GM12878 (cell line): Measurements from ENCODE around the gene SMG6. TPM values are rescaled to one million over a fixed set of nuclear protein-coding genes. Genes with fewer than 3 reads are reported as not detected.
A peak's percentile ranks its signal among the peaks of the same experiment; 100 is the strongest.

ENCODE experiments used
- ASH2L ChIP-seq: fragments of 300-600, 200-600 bp; sonication (generic); IDR thresholded peaks from 2 replicates; pipeline ENCODE4 v1.6.1; 2017; ENCODE audit warnings: low read depth, mild to moderate bottlenecking, borderline replicate concordance
- CBX3 ChIP-seq: fragments of 200-600 bp; sonication (generic); IDR thresholded peaks from 2 replicates; pipeline ENCODE4 v1.6.1; 2016; ENCODE audit warnings: low read depth, borderline replicate concordance
- GATAD2B ChIP-seq: fragments of 450-650 bp; conservative IDR thresholded peaks from 2 replicates; pipeline ENCODE4 v1.6.1; 2017; ENCODE audit warnings: low read depth, mild to moderate bottlenecking, moderate library complexity
- HCFC1 ChIP-seq: fragments of 150-350 bp; IDR thresholded peaks from 2 replicates; pipeline ENCODE4 v1.6.1; 2014; ENCODE audit warnings: low read length
- HDGF ChIP-seq: fragments of 450-650 bp; IDR thresholded peaks from 2 replicates; pipeline ENCODE4 v1.6.1; 2016; ENCODE audit warnings: antibody characterized with exemption
- POU2F2 ChIP-seq: IDR thresholded peaks from 3 replicates; pipeline ENCODE4 v1.6.1; 2011; ENCODE audit warnings: low read depth, mild to moderate bottlenecking, low read length, borderline replicate concordance
- SMAD5 ChIP-seq: IDR thresholded peaks from 2 replicates; pipeline ENCODE4 v1.6.1; 2016; ENCODE audit warnings: antibody characterized with exemption, low read depth
- SRF ChIP-seq, 2 experiments: IDR thresholded peaks; 2 replicates each; pipeline ENCODE4 v1.6.1; 2011; ENCODE audit warnings: low read depth in 2 of 2, low read length in 2 of 2, mild to moderate bottlenecking in 1 of 2, moderate library complexity in 1 of 2
- STAT3 ChIP-seq: IDR thresholded peaks from 2 replicates; pipeline ENCODE4 v1.6.1; 2011; ENCODE audit warnings: low read depth, low read length, improper control_type of control experiment
- TAF1 ChIP-seq: IDR thresholded peaks from 2 replicates; pipeline ENCODE4 v1.6.1; 2011; ENCODE audit warnings: mild to moderate bottlenecking, low read depth, low read length, borderline replicate concordance
- YBX1 ChIP-seq: fragments of 450-650 bp; IDR thresholded peaks from 2 replicates; pipeline ENCODE4 v1.6.1; 2016; ENCODE audit warnings: antibody characterized with exemption
- ZNF207 ChIP-seq: fragments of 450-650 bp; IDR thresholded peaks from 2 replicates; pipeline ENCODE4 v1.6.1; 2014; ENCODE audit warnings: antibody characterized with exemption, mild to moderate bottlenecking, borderline replicate concordance
- ZNF384 ChIP-seq: IDR thresholded peaks from 2 replicates; pipeline ENCODE4 v1.6.1; 2012; ENCODE audit warnings: low read depth, mild to moderate bottlenecking, low read length, improper control_type of control experiment, borderline replicate concordance
- polyA plus RNA-seq, 11 experiments: library from polyadenylated mRNA; depleted of rRNA in 4 of 11; unstranded in 6 of 11; stranded (reverse) in 5 of 11; fragments of >200 nt; fragmentation: Nextera tagmentation in 4 of 11; fragmentation: Illumina TruSeq in 1 of 11; extraction: Ambion mirVana in 4 of 11; extraction: Trizol in 1 of 11; gene quantifications; 1 replicate in 1 of 11; 2 replicates in 10 of 11; pipeline versions ENCODE4 v1.2.1 to v1.2.3, GENCODE V29; 2011 to 2016; ENCODE audit warnings: inconsistent platforms in 2 of 11, missing spikeins in 2 of 11, low read depth in 1 of 11
- total RNA-seq, 4 experiments: library from RNA; depleted of rRNA in 3 of 4; stranded (reverse); fragments of >200 nt in 3 of 4; fragmentation: Illumina TruSeq in 1 of 4; extraction: Trizol in 1 of 4; gene quantifications; 2 replicates each; pipeline versions ENCODE4 v1.2.1 to v1.2.3, GENCODE V29; 2013 to 2021
- TF ChIP-seq, protein P1 (sequence below): fragments of 450-650 bp; IDR thresholded peaks from 2 replicates; pipeline ENCODE4 v1.6.1; 2016; ENCODE audit warnings: mild to moderate bottlenecking
- TF ChIP-seq, protein P2 (sequence below): fragments of 450-650 bp; IDR thresholded peaks from 2 replicates; pipeline ENCODE4 v1.6.1; 2018; ENCODE audit warnings: mild to moderate bottlenecking, low read depth, moderate library complexity; ENCODE audit not compliant: partially characterized antibody
- TF ChIP-seq, protein P3 (sequence below): IDR thresholded peaks from 2 replicates; pipeline ENCODE4 v1.6.1; 2011; ENCODE audit warnings: mild to moderate bottlenecking, low read depth, low read length, moderate library complexity; ENCODE audit not compliant: insufficient replicate concordance
- TF ChIP-seq, protein P4 (sequence below): fragments of 450-650 bp; IDR thresholded peaks from 2 replicates; pipeline ENCODE4 v1.6.1; 2017; ENCODE audit warnings: mild to moderate bottlenecking, moderate library complexity

The SMG6 gene
- total and polyA plus RNA-seq, 10 of the 15 experiments (the other 5 are each of a cell fraction or from before 2014, with no cell fraction given), result 0.58 to 28.7 (median 15.7) TPM

DNA sequence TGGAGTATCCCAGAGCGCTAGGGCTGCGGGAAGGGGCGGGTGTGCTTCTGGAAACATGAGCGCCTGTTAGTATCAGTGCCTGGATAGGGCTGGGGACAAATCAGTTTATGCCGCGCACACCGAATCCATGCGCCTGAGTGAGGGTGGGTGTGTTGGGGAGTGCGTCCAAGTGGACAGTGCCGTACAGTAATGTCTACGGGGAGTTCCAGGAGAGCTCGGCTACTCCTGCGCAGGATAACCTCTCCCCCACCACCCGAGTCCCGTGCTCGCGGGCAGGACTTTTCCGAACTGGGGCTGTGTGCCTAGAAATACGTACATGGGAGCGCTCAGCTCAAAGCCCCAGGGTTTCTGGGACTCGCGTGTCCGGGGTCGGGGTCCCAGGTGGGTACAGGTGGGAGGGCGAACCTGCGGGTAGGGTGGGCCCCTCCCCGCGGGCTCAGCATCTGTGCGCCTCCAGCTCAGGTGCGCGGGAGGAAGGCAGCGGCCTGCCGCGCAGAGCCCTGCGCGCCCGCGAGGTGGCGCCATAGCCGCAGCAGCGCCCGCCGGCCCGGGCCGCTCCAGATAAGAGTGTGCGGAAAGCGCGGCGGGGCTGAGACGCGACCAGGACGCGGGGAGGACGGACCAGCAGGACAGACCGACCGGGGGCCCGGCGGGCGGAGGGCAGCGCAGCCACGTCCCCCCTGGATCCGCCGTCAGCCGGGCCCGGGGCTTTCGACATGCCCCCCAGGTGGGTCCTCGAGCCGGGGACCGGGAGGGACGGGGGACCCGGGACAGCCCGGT lies 248.9 kb downstream of the SMG6 start, which contains the start of gene HIC1 (continued):
- TF ChIP-seq, protein P1, sequence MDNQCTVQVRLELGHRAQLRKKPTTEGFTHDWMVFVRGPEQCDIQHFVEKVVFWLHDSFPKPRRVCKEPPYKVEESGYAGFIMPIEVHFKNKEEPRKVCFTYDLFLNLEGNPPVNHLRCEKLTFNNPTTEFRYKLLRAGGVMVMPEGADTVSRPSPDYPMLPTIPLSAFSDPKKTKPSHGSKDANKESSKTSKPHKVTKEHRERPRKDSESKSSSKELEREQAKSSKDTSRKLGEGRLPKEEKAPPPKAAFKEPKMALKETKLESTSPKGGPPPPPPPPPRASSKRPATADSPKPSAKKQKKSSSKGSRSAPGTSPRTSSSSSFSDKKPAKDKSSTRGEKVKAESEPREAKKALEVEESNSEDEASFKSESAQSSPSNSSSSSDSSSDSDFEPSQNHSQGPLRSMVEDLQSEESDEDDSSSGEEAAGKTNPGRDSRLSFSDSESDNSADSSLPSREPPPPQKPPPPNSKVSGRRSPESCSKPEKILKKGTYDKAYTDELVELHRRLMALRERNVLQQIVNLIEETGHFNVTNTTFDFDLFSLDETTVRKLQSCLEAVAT, result 0 out of 2 replicates have a peak, but pooled peaks have one; percentile 31
- TF ChIP-seq SMAD5 (peak; percentile 72; the same call in 1 of the 2 replicates), SRF (IDR thresholded peaks at IDR 0.05; ENCODE audit: low read depth in 2 of 2, low read length in 2 of 2) (no peak), HDGF (0 out of 2 replicates have a peak, but pooled peaks have one; percentile 52), ASH2L (no peak), ZNF207 (no peak), HCFC1 (no peak; the same call in 1 of the 2 replicates), CBX3 (no peak), STAT3 (no peak), YBX1 (no peak), ZNF384 (no peak), TAF1 (peak; percentile 54; the same call in 1 of the 2 replicates), POU2F2 (peak; percentile 75; the same call in 2 of the 3 replicates), GATAD2B (peak; percentile 60; the same call in 1 of the 2 replicates)
- TF ChIP-seq, protein P2, sequence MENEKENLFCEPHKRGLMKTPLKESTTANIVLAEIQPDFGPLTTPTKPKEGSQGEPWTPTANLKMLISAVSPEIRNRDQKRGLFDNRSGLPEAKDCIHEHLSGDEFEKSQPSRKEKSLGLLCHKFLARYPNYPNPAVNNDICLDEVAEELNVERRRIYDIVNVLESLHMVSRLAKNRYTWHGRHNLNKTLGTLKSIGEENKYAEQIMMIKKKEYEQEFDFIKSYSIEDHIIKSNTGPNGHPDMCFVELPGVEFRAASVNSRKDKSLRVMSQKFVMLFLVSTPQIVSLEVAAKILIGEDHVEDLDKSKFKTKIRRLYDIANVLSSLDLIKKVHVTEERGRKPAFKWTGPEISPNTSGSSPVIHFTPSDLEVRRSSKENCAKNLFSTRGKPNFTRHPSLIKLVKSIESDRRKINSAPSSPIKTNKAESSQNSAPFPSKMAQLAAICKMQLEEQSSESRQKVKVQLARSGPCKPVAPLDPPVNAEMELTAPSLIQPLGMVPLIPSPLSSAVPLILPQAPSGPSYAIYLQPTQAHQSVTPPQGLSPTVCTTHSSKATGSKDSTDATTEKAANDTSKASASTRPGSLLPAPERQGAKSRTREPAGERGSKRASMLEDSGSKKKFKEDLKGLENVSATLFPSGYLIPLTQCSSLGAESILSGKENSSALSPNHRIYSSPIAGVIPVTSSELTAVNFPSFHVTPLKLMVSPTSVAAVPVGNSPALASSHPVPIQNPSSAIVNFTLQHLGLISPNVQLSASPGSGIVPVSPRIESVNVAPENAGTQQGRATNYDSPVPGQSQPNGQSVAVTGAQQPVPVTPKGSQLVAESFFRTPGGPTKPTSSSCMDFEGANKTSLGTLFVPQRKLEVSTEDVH, result no peak
- TF ChIP-seq, protein P3, sequence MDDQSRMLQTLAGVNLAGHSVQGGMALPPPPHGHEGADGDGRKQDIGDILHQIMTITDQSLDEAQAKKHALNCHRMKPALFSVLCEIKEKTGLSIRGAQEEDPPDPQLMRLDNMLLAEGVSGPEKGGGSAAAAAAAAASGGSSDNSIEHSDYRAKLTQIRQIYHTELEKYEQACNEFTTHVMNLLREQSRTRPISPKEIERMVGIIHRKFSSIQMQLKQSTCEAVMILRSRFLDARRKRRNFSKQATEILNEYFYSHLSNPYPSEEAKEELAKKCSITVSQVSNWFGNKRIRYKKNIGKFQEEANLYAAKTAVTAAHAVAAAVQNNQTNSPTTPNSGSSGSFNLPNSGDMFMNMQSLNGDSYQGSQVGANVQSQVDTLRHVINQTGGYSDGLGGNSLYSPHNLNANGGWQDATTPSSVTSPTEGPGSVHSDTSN, result no peak
- TF ChIP-seq, protein P4, sequence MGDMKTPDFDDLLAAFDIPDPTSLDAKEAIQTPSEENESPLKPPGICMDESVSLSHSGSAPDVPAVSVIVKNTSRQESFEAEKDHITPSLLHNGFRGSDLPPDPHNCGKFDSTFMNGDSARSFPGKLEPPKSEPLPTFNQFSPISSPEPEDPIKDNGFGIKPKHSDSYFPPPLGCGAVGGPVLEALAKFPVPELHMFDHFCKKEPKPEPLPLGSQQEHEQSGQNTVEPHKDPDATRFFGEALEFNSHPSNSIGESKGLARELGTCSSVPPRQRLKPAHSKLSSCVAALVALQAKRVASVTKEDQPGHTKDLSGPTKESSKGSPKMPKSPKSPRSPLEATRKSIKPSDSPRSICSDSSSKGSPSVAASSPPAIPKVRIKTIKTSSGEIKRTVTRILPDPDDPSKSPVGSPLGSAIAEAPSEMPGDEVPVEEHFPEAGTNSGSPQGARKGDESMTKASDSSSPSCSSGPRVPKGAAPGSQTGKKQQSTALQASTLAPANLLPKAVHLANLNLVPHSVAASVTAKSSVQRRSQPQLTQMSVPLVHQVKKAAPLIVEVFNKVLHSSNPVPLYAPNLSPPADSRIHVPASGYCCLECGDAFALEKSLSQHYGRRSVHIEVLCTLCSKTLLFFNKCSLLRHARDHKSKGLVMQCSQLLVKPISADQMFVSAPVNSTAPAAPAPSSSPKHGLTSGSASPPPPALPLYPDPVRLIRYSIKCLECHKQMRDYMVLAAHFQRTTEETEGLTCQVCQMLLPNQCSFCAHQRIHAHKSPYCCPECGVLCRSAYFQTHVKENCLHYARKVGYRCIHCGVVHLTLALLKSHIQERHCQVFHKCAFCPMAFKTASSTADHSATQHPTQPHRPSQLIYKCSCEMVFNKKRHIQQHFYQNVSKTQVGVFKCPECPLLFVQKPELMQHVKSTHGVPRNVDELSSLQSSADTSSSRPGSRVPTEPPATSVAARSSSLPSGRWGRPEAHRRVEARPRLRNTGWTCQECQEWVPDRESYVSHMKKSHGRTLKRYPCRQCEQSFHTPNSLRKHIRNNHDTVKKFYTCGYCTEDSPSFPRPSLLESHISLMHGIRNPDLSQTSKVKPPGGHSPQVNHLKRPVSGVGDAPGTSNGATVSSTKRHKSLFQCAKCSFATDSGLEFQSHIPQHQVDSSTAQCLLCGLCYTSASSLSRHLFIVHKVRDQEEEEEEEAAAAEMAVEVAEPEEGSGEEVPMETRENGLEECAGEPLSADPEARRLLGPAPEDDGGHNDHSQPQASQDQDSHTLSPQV, result peak; percentile 65; the same call in 1 of the 2 replicates
